ENCODE results near the gene NNMT.

The NNMT gene

DNA sequence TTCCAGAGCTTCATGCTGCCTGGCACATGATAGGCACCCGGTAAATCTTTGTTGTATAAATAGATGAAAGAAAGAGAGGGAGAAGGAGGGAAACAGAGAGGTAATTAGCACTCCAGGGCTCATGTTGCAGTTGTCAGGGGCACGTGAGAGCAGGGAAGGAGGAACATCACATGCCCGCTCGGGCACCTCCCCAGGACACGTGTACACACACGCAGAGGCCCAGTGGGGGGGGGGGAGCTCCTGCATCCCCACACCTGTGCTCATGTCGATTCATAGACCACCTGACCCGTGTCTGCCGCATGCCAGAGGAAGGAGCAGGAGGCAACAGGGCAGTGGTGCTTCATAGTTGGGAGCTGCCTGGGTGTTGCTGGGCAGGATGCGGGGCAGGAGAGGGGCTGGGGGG is 37.1 kb upstream of the NNMT start:
- Histone ChIP-seq H3K79me2 (ENCODE audit: control insufficient read depth, low read length) (no peaks in the 10 kb centered on the region), H3K27me3 (ENCODE audit: control insufficient read depth, low read length) (no peaks in the 10 kb centered on the region), H3K9me3 (ENCODE audit: control insufficient read depth, insufficient read depth, low read length) (no peaks in the 10 kb centered on the region), H3F3A (ENCODE audit: control insufficient read depth, insufficient read depth) (no peaks in the 10 kb centered on the region), H3K9me2 (replicated peaks; ENCODE audit: control insufficient read depth, low read length) (no peaks in the 10 kb centered on the region), H3K4me1 (ENCODE audit: control insufficient read depth, low read length) (peaks cover 23% of the 10 kb centered on the region), H3K4me2 (ENCODE audit: low read length) (peak overlapping the region; percentile 34), H3K4me3 (ENCODE audit: low read length) (no peak overlapping the region), H4K20me1 (ENCODE audit: control insufficient read depth, insufficient read depth, low read depth, low read length) (no peaks in the 10 kb centered on the region), H3K27ac (ENCODE audit: low read depth, low read length) (no peak overlapping the region), H3K36me3 (ENCODE audit: control insufficient read depth, low read length) (no peaks in the 10 kb centered on the region)
- TF ChIP-seq, protein P1, sequence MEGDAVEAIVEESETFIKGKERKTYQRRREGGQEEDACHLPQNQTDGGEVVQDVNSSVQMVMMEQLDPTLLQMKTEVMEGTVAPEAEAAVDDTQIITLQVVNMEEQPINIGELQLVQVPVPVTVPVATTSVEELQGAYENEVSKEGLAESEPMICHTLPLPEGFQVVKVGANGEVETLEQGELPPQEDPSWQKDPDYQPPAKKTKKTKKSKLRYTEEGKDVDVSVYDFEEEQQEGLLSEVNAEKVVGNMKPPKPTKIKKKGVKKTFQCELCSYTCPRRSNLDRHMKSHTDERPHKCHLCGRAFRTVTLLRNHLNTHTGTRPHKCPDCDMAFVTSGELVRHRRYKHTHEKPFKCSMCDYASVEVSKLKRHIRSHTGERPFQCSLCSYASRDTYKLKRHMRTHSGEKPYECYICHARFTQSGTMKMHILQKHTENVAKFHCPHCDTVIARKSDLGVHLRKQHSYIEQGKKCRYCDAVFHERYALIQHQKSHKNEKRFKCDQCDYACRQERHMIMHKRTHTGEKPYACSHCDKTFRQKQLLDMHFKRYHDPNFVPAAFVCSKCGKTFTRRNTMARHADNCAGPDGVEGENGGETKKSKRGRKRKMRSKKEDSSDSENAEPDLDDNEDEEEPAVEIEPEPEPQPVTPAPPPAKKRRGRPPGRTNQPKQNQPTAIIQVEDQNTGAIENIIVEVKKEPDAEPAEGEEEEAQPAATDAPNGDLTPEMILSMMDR (IDR thresholded peaks at IDR 0.05; ENCODE audit: low read depth, low read length, poor library complexity, severe bottlenecking), result no peak
- no peak for TF ChIP-seq EZH2phosphoT487 (IDR thresholded peaks at IDR 0.05; ENCODE audit: borderline replicate concordance, low read length)

- Histone ChIP-seq H3K27ac (ENCODE audit: low read depth, low read length) (no peak overlapping the region), H3K4me1 (ENCODE audit: control insufficient read depth, low read length) (peaks cover 23% of the 10 kb centered on the region), H3F3A (ENCODE audit: control insufficient read depth, insufficient read depth) (no peaks in the 10 kb centered on the region), H3K9me2 (replicated peaks; ENCODE audit: control insufficient read depth, low read length) (no peaks in the 10 kb centered on the region), H3K9me3 (ENCODE audit: control insufficient read depth, insufficient read depth, low read length) (no peaks in the 10 kb centered on the region), H3K79me2 (ENCODE audit: control insufficient read depth, low read length) (no peaks in the 10 kb centered on the region), H3K4me3 (ENCODE audit: low read length) (no peak overlapping the region), H3K36me3 (ENCODE audit: control insufficient read depth, low read length) (no peaks in the 10 kb centered on the region), H3K4me2 (ENCODE audit: low read length) (peak overlapping the region; percentile 34; the same call in 1 of the 2 replicates), H3K27me3 (ENCODE audit: control insufficient read depth, low read length) (0 out of 2 replicates have a peak, but pooled peaks cover 3% of the 10 kb centered on the region), H4K20me1 (ENCODE audit: control insufficient read depth, insufficient read depth, low read depth, low read length) (no peaks in the 10 kb centered on the region)
- no peak for TF ChIP-seq EZH2phosphoT487 (IDR thresholded peaks at IDR 0.05; ENCODE audit: borderline replicate concordance, low read length)
- TF ChIP-seq, protein P1 (IDR thresholded peaks at IDR 0.05; ENCODE audit: low read depth, low read length, poor library complexity, severe bottlenecking), result no peak
These were observed 36.6 kb upstream of the NNMT start for GRCh38 chr11:114259551-114259983.

GRCh38 chr11:114260077-114260476 is 36.1 kb upstream of the NNMT start:
- Histone ChIP-seq H3K27me3 (ENCODE audit: control insufficient read depth, low read length) (peaks cover 3% of the 10 kb centered on the region; the same call in 1 of the 2 replicates), H3K27ac (ENCODE audit: low read depth, low read length) (no peak overlapping the region), H3F3A (ENCODE audit: control insufficient read depth, insufficient read depth) (no peaks in the 10 kb centered on the region), H3K9me3 (ENCODE audit: control insufficient read depth, insufficient read depth, low read length) (no peaks in the 10 kb centered on the region), H3K4me1 (ENCODE audit: control insufficient read depth, low read length) (peaks cover 23% of the 10 kb centered on the region), H3K4me3 (ENCODE audit: low read length) (no peak overlapping the region), H3K36me3 (ENCODE audit: control insufficient read depth, low read length) (no peaks in the 10 kb centered on the region), H3K79me2 (ENCODE audit: control insufficient read depth, low read length) (no peaks in the 10 kb centered on the region), H3K4me2 (ENCODE audit: low read length) (no peak overlapping the region), H4K20me1 (ENCODE audit: control insufficient read depth, insufficient read depth, low read depth, low read length) (no peaks in the 10 kb centered on the region), H3K9me2 (replicated peaks; ENCODE audit: control insufficient read depth, low read length) (no peaks in the 10 kb centered on the region)
- no peak for TF ChIP-seq EZH2phosphoT487 (IDR thresholded peaks at IDR 0.05; ENCODE audit: borderline replicate concordance, low read length)
- TF ChIP-seq, protein P1 (IDR thresholded peaks at IDR 0.05; ENCODE audit: low read depth, low read length, poor library complexity, severe bottlenecking), result no peak
